Liver (tissue), 9 donors: ENCODE measurements around the gene IFT52. TPM values are rescaled to one million over a fixed set of nuclear protein-coding genes. Genes with fewer than 3 reads are reported as not detected.

Source experiments
- DNase-seq: peaks from one replicate; pipeline ENCODE4 v3.0.0-alpha.2; 2017; ENCODE audit warnings: low spot score
- H3K27ac ChIP-seq, 2 donors: one replicate each; pipeline ENCODE4 v1.7.0; 2013; ENCODE audit warnings: inconsistent platforms in 2 of 2, low read length in 2 of 2, control low read depth in 1 of 2, low read depth in 1 of 2, mild to moderate bottlenecking in 1 of 2
- H3K27me3 ChIP-seq, 4 donors: one replicate each; pipeline versions ENCODE4 v1.6.1 to v1.7.0; 2013; ENCODE audit warnings: low read length in 3 of 4, inconsistent platforms in 1 of 4, mild to moderate bottlenecking in 1 of 4, moderate library complexity in 1 of 4; ENCODE audit not compliant: control insufficient read depth in 4 of 4, insufficient read depth in 4 of 4
- H3K36me3 ChIP-seq, 4 donors: one replicate each; pipeline versions ENCODE4 v1.6.1 to v1.7.0; 2013; ENCODE audit warnings: low read length in 3 of 4, mild to moderate bottlenecking in 3 of 4, low read depth in 1 of 4, moderate library complexity in 1 of 4; ENCODE audit not compliant: control insufficient read depth in 4 of 4, insufficient read depth in 3 of 4
- H3K4me1 ChIP-seq, 4 donors: one replicate each; pipeline versions ENCODE4 v1.6.1 to v1.7.0; 2013; ENCODE audit warnings: low read length in 3 of 4, mild to moderate bottlenecking in 3 of 4, moderate library complexity in 1 of 4; ENCODE audit not compliant: control insufficient read depth in 4 of 4, insufficient read depth in 4 of 4
- H3K4me3 ChIP-seq, 3 donors: one replicate each; pipeline versions ENCODE4 v1.6.1 to v1.7.0; 2013; ENCODE audit warnings: low read length in 3 of 3, control low read depth in 1 of 3, low read depth in 1 of 3, mild to moderate bottlenecking in 1 of 3
- H3K9ac ChIP-seq, 2 donors: one replicate each; pipeline ENCODE4 v1.7.0; 2013; ENCODE audit warnings: low read length in 2 of 2, mild to moderate bottlenecking in 2 of 2, moderate library complexity in 2 of 2, control low read depth in 1 of 2, low read depth in 1 of 2
- H3K9me3 ChIP-seq, 4 donors: one replicate each; pipeline versions ENCODE4 v1.6.1 to v1.7.0; 2013; ENCODE audit warnings: low read length in 3 of 4; ENCODE audit not compliant: control insufficient read depth in 4 of 4
- EGR1 ChIP-seq, 2 donors: IDR thresholded peaks; 2 replicates each; pipeline ENCODE4 v1.6.1; 2016 to 2018; ENCODE audit warnings: antibody characterized with exemption in 2 of 2, low read depth in 2 of 2
- FOXA2 ChIP-seq: IDR thresholded peaks from 2 replicates; pipeline ENCODE4 v1.6.1; 2016; ENCODE audit warnings: antibody characterized with exemption
- HNF4A ChIP-seq, 2 donors: conservative IDR thresholded peaks; 2 replicates each; pipeline ENCODE4 v1.6.1; 2016; ENCODE audit warnings: antibody characterized with exemption in 2 of 2, mild to moderate bottlenecking in 2 of 2
- JUND ChIP-seq, 2 donors: IDR thresholded peaks; 2 replicates each; pipeline ENCODE4 v1.6.1; 2016; ENCODE audit warnings: antibody characterized with exemption in 2 of 2
- NR2F2 ChIP-seq: IDR thresholded peaks from 2 replicates; pipeline ENCODE4 v1.6.1; 2016; ENCODE audit warnings: antibody characterized with exemption
- RAD21 ChIP-seq, 2 donors: IDR thresholded peaks; 2 replicates each; pipeline ENCODE4 v1.6.1; 2016; ENCODE audit warnings: antibody characterized with exemption in 2 of 2, mild to moderate bottlenecking in 2 of 2
- RXRA ChIP-seq, 2 donors: IDR thresholded peaks; 2 replicates each; pipeline ENCODE4 v1.6.1; 2017 to 2018; ENCODE audit warnings: antibody characterized with exemption in 2 of 2, mild to moderate bottlenecking in 1 of 2
- SP1 ChIP-seq: IDR thresholded peaks from 2 replicates; pipeline ENCODE4 v1.6.1; 2018; ENCODE audit warnings: antibody characterized with exemption, mild to moderate bottlenecking
- TAF1 ChIP-seq: conservative IDR thresholded peaks from 2 replicates; pipeline ENCODE4 v1.6.1; 2016; ENCODE audit warnings: antibody characterized with exemption, mild to moderate bottlenecking
- YY1 ChIP-seq: IDR thresholded peaks from 2 replicates; pipeline ENCODE4 v1.6.1; 2016; ENCODE audit warnings: antibody characterized with exemption, mild to moderate bottlenecking
- WGBS: extraction: QIAGEN DNeasy Blood & Tissue Kit; methylation state at CpG from one replicate; pipeline ENCODE4 v1.1.7; 2013; 5-methylcytosine and 5-hydroxymethylcytosine counted together
- polyA plus RNA-seq, 2 donors: library from polyadenylated mRNA; stranded (reverse) in 1 of 2; unstranded in 1 of 2; fragments of 200-250 nt in 1 of 2; fragments of >200 nt in 1 of 2; fragmentation: Nextera tagmentation in 1 of 2; extraction: Ambion mirVana in 1 of 2; gene quantifications; one replicate each; pipeline versions ENCODE4 v1.2.1 to v1.2.3, GENCODE V29; 2013 to 2015
- total RNA-seq, 2 donors: library from RNA; depleted of rRNA; stranded (reverse); fragments of >200 nt; gene quantifications; one replicate each; pipeline ENCODE4 v1.2.3, GENCODE V29; 2014
- TF ChIP-seq, protein P1 (sequence below): IDR thresholded peaks from 2 replicates; pipeline ENCODE4 v1.6.1; 2016; ENCODE audit warnings: antibody characterized with exemption
- TF ChIP-seq, protein P2 (sequence below): IDR thresholded peaks from 2 replicates; pipeline ENCODE4 v1.6.1; 2016; ENCODE audit warnings: antibody characterized with exemption
- TF ChIP-seq, protein P3 (sequence below): IDR thresholded peaks from 2 replicates; pipeline ENCODE4 v1.6.1; 2016; ENCODE audit warnings: antibody characterized with exemption, mild to moderate bottlenecking
- donor health status: healthy.
- donor health status: healthy.
- donor health status: healthy.
- donor health status: healthy.
- donor health status: healthy.

IFT52 gene
- total and polyA plus RNA-seq, 4 donors = 3.3 to 24.3 (median 4.8) TPM

DNA sequence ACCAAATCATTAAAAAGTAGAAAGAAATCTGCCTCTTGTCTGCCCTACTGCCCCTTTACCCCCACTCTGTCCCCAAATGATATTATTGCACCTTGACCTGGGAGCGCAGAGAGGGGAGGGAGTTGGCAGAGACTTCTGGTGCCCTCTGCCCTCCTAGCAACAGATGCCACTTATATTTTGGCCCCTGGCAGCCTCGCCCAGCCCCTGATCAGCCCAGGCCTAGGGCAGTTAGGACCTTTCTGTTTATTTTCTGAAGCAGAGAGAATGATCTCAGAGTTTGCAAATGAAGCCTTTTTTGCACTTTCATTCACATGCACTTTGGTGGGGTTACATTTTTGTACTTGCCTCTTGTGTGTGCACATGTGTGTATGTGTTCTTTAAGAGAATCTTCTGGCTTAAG lies 40.3 kb upstream of the IFT52 start (continued):
- TF ChIP-seq, protein P1, sequence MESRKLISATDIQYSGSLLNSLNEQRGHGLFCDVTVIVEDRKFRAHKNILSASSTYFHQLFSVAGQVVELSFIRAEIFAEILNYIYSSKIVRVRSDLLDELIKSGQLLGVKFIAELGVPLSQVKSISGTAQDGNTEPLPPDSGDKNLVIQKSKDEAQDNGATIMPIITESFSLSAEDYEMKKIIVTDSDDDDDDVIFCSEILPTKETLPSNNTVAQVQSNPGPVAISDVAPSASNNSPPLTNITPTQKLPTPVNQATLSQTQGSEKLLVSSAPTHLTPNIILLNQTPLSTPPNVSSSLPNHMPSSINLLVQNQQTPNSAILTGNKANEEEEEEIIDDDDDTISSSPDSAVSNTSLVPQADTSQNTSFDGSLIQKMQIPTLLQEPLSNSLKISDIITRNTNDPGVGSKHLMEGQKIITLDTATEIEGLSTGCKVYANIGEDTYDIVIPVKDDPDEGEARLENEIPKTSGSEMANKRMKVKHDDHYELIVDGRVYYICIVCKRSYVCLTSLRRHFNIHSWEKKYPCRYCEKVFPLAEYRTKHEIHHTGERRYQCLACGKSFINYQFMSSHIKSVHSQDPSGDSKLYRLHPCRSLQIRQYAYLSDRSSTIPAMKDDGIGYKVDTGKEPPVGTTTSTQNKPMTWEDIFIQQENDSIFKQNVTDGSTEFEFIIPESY = peak; percentile 72
- peak; percentile 61 for TF ChIP-seq YY1
- TF ChIP-seq, protein P2, sequence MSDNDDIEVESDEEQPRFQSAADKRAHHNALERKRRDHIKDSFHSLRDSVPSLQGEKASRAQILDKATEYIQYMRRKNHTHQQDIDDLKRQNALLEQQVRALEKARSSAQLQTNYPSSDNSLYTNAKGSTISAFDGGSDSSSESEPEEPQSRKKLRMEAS = peak; percentile 89
- TF ChIP-seq, protein P3, sequence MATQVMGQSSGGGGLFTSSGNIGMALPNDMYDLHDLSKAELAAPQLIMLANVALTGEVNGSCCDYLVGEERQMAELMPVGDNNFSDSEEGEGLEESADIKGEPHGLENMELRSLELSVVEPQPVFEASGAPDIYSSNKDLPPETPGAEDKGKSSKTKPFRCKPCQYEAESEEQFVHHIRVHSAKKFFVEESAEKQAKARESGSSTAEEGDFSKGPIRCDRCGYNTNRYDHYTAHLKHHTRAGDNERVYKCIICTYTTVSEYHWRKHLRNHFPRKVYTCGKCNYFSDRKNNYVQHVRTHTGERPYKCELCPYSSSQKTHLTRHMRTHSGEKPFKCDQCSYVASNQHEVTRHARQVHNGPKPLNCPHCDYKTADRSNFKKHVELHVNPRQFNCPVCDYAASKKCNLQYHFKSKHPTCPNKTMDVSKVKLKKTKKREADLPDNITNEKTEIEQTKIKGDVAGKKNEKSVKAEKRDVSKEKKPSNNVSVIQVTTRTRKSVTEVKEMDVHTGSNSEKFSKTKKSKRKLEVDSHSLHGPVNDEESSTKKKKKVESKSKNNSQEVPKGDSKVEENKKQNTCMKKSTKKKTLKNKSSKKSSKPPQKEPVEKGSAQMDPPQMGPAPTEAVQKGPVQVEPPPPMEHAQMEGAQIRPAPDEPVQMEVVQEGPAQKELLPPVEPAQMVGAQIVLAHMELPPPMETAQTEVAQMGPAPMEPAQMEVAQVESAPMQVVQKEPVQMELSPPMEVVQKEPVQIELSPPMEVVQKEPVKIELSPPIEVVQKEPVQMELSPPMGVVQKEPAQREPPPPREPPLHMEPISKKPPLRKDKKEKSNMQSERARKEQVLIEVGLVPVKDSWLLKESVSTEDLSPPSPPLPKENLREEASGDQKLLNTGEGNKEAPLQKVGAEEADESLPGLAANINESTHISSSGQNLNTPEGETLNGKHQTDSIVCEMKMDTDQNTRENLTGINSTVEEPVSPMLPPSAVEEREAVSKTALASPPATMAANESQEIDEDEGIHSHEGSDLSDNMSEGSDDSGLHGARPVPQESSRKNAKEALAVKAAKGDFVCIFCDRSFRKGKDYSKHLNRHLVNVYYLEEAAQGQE = peak; percentile 70
- TF ChIP-seq RAD21 (IDR thresholded peaks at IDR 0.05) = peak; percentile 54 to 69
- peak in 1 of 2 donors; percentile 39 for TF ChIP-seq EGR1 (IDR thresholded peaks at IDR 0.05; ENCODE audit: low read depth in 2 of 2)

DNA sequence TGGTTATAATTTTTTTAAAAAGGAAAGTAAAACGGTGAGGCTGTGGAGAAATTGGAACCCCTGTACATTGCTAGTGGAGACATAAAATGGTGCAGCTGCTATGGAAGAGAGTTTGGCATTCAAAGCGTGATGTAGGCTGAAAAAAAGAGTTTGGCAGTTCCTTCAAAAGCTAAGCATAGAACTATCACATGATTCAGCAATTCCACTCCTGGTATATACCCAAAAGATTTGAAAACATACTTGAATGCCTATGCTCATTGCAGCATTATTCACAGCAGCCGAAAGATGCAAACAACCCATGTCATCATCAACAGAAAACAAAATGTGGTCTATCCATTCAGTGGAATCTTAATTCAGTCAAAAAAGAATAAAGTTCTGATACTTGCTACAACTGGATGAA lies 36.4 kb upstream of the IFT52 start:
- DNase-seq = no peak
- TF ChIP-seq TAF1 (no peak), HNF4A (conservative IDR thresholded peaks at IDR 0.05) (no peak), JUND (IDR thresholded peaks at IDR 0.05) (no peak), FOXA2 (no peak), RXRA (IDR thresholded peaks at IDR 0.05) (no peak), SP1 (no peak), NR2F2 (no peak)
- TF ChIP-seq, protein P1 = no peak
- TF ChIP-seq, protein P3 = no peak
- TF ChIP-seq, protein P2 = no peak
- Histone ChIP-seq H3K9me3 (no peaks in the 10 kb centered on the region), H3K4me1 (peaks cover 3 to 55% (median 39%) of the 10 kb centered on the region in 4 donors), H3K27me3 (no peaks in the 10 kb centered on the region), H3K27ac (no peak overlapping the region), H3K9ac (no peak overlapping the region), H3K36me3 (no peaks in the 10 kb centered on the region), H3K4me3 (no peak overlapping the region)
- WGBS = 86% methylated on average over 3 of the region's 3 CpGs
